HL-60 (cell line): Measurements from ENCODE around the gene AFAP1.

ENCODE experiments used
- DNase-seq, 2 experiments: peaks; one replicate each; pipeline ENCODE4 v3.0.0-alpha.2; 2010 to 2020; ENCODE audit warnings: low read depth in 1 of 2, low spot score in 1 of 2
- H3K27ac ChIP-seq: fragments of 250-450 bp; sonication (Bioruptor Pico); replicated peaks from 2 replicates; pipeline ENCODE4 v1.5.1; 2020; ENCODE audit warnings: mild to moderate bottlenecking, moderate library complexity
- H3K27me3 ChIP-seq: fragments of 250-450 bp; sonication (Bioruptor Pico); 2 replicates; pipeline ENCODE4 v1.5.1; 2021; ENCODE audit warnings: mild to moderate bottlenecking, moderate library complexity; ENCODE audit not compliant: insufficient read depth, poor library complexity, severe bottlenecking
- H3K4me3 ChIP-seq: replicated peaks from 2 replicates; pipeline ENCODE4 v1.5.1; 2011; ENCODE audit warnings: mild to moderate bottlenecking, control low read depth, low read length; ENCODE audit not compliant: insufficient read depth
- GABPA ChIP-seq: IDR thresholded peaks from 2 replicates; pipeline ENCODE4 v1.6.1; 2012; ENCODE audit warnings: low read depth
- POLR2AphosphoS5 ChIP-seq: IDR thresholded peaks from 2 replicates; pipeline ENCODE4 v1.6.1; 2012; ENCODE audit warnings: low read depth
- SPI1 ChIP-seq: IDR thresholded peaks from 2 replicates; pipeline ENCODE4 v1.6.1; 2012; ENCODE audit warnings: low read depth, mild to moderate bottlenecking, borderline replicate concordance
- TF ChIP-seq, protein P1 (sequence below): IDR thresholded peaks from one replicate; pipeline ENCODE4 v1.5.1; 2011; ENCODE audit warnings: low read length, control low read depth, inconsistent platforms; ENCODE audit not compliant: insufficient read depth
- TF ChIP-seq, protein P2 (sequence below): IDR thresholded peaks from 2 replicates; pipeline ENCODE4 v1.6.1; 2012; ENCODE audit warnings: low read depth; ENCODE audit not compliant: insufficient replicate concordance

AFAP1 gene

DNA sequence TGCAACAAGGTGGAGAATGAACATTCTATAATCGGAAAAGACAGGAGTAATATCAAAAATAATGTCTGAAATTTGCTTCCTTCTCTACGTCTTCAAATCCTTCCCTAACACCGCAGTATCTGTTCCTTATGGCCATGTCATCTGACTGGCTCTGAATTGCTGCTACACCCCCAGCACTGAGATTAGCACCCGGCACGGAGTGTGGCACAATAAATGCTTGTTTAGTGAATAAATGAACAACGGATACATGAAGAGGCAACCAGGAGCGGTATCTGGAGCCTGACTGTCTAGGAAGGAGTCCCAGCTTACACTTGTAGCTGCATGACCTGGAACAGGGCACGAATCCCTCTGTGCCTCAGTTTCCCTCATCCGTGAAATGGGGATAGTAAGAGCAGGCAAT, 164.3 kb downstream of the AFAP1 start:
- no peaks in the 10 kb centered on the region for H3K27me3 ChIP-seq
- no peak for TF ChIP-seq SPI1
- TF ChIP-seq, protein P1, sequence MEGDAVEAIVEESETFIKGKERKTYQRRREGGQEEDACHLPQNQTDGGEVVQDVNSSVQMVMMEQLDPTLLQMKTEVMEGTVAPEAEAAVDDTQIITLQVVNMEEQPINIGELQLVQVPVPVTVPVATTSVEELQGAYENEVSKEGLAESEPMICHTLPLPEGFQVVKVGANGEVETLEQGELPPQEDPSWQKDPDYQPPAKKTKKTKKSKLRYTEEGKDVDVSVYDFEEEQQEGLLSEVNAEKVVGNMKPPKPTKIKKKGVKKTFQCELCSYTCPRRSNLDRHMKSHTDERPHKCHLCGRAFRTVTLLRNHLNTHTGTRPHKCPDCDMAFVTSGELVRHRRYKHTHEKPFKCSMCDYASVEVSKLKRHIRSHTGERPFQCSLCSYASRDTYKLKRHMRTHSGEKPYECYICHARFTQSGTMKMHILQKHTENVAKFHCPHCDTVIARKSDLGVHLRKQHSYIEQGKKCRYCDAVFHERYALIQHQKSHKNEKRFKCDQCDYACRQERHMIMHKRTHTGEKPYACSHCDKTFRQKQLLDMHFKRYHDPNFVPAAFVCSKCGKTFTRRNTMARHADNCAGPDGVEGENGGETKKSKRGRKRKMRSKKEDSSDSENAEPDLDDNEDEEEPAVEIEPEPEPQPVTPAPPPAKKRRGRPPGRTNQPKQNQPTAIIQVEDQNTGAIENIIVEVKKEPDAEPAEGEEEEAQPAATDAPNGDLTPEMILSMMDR: no peak
- TF ChIP-seq GABPA: no peak
- TF ChIP-seq, protein P2, sequence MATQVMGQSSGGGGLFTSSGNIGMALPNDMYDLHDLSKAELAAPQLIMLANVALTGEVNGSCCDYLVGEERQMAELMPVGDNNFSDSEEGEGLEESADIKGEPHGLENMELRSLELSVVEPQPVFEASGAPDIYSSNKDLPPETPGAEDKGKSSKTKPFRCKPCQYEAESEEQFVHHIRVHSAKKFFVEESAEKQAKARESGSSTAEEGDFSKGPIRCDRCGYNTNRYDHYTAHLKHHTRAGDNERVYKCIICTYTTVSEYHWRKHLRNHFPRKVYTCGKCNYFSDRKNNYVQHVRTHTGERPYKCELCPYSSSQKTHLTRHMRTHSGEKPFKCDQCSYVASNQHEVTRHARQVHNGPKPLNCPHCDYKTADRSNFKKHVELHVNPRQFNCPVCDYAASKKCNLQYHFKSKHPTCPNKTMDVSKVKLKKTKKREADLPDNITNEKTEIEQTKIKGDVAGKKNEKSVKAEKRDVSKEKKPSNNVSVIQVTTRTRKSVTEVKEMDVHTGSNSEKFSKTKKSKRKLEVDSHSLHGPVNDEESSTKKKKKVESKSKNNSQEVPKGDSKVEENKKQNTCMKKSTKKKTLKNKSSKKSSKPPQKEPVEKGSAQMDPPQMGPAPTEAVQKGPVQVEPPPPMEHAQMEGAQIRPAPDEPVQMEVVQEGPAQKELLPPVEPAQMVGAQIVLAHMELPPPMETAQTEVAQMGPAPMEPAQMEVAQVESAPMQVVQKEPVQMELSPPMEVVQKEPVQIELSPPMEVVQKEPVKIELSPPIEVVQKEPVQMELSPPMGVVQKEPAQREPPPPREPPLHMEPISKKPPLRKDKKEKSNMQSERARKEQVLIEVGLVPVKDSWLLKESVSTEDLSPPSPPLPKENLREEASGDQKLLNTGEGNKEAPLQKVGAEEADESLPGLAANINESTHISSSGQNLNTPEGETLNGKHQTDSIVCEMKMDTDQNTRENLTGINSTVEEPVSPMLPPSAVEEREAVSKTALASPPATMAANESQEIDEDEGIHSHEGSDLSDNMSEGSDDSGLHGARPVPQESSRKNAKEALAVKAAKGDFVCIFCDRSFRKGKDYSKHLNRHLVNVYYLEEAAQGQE: no peak
- TF ChIP-seq POLR2AphosphoS5: no peak
- DNase-seq: no peak
- no peak overlapping the region for H3K4me3 ChIP-seq
- no peak overlapping the region for H3K27ac ChIP-seq

DNA sequence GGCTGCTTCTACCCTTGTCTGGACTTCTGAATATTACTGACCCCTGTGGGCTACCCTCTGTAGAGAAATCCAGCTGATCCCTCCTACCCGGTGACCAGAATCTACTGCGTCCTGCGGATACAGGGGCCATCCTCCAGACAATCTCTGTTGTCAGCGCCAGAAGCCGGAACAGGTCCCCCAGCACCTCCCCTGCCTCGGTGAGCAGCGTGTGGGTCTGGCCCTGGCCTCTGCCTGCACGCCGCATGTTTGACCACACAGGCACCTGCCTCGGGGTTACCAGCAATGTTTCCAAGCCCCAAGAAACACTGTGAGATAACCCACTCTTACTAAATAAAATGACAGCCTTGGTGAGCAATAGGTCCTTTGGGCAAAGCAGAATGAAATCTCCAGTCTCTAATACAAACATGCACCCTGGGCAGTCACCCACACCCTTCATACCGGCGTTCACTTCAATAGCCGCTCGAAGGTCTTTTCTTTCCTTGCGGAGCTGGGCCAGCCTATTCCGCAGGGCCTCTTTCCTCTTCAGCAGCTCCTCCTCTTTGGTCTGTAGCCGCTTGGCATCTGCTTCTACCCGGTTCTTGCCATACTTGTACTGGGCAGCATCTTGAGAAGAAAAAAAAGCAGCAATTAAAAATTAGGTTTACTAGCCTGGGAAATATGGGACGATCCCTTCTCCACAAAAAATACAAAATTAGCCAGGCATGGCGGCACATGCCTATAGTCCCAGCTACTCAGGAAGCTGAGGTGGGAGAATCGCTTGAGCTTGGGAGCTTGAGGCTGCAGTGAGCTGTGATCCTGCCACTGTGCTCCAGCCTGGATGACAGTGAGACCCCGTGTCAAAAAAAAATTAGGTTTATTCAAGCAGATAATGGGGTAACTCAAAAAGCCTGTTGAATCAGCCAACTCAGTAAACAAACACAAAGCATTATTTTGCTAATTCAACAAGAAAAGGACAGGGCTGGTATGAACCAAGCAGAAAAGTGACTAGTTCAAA, 165.1 kb downstream of the AFAP1 start:
- H3K4me3 ChIP-seq: no peak overlapping the region
- TF ChIP-seq GABPA (no peak), SPI1 (no peak), POLR2AphosphoS5 (no peak)
- TF ChIP-seq, protein P1: no peak
- TF ChIP-seq, protein P2: no peak
- H3K27me3 ChIP-seq: no peaks in the 10 kb centered on the region
- no peak overlapping the region for H3K27ac ChIP-seq
- no peak for DNase-seq

DNA sequence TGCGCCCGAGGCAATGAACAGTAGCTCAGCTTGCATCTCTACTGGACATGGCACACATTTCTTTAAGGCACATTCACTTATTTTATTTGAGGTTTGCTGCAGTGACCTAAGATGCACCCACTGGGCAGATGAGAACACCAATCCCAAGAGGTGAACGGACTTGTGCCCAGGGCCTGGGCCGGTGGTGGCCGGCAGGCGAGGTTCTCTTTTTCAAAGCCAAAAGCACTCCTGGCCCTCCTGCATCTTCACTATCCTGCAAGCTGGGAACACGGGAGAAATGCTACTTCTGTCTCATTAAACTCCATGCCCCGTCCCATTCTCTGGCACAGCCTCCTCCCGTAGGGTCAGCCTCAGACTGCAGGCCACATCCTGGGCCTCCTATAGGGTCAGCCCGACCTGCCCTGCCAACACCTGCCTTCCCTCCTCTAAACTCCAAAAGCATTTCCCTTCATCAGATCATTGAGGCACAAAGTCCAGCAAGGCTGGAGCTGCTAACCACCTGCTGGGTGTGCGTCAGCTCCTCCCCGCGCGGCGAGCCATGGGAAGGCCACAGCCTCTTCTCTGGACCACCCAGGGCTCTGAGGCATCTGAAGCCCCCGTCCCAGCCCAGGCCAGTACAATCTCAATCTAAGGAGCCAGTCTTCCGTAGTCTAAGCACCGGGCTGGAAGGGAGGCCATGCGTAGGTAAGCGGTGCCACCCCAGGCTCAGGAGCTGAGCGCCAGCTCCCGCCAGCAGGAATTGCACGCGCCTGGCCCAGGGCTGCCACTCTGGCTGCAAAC, 166.1 kb downstream of the AFAP1 start:
- H3K27me3 ChIP-seq: no peaks in the 10 kb centered on the region
- H3K4me3 ChIP-seq: no peak overlapping the region
- H3K27ac ChIP-seq: no peak overlapping the region

More for the DNA sequence above, 166.1 kb downstream of the AFAP1 start:
- DNase-seq: no peak
- TF ChIP-seq, protein P2: no peak
- TF ChIP-seq, protein P1: no peak
- TF ChIP-seq POLR2AphosphoS5: no peak
- TF ChIP-seq SPI1: no peak
- no peak for TF ChIP-seq GABPA
